ENCODE measurements around the gene NCKAP5L. TPM values are rescaled to one million over a fixed set of nuclear protein-coding genes. Genes with fewer than 3 reads are reported as not detected.

The NCKAP5L gene
- total and polyA plus RNA-seq, 2 donors from 2014 or later: 7.2 to 20.6 TPM

DNA sequence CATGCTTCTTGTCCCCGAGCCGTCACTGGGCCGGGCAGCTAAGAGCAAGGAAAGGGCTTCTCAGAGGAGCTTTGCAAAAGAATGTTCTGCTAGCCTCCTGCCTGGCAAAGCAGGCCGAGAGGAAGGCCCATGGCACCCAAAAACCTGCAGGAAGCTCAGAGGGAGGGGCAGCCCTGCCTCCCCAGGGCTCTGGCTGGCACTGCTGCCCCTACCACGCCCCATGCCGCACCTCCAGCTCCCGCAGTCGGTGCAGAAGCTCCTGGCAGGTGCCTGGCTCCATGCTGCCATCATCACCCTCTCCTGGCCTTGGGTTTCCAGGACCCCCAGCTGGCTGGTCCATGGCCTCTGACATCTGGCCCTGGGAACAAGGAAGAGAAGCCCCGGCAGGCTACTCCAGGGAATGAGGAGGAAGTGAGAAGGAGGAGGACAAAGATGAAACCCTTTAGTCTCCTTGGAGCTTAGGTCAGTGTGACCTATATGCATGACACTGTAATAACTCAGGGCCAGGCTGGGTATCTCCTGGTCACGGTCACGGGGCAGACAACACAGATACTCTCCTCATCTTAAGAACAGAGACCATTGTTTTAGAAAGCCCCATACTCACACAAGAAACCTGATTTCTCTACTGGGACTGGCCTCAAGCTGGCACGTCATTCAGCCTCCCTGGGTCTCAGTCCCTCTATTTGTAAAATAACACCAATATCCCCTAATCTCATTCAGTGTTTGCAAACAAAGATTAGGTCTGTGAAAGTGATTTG lies 24.3 kb downstream of the NCKAP5L start:
- H3K27ac ChIP-seq (ENCODE audit: low read depth in 2 of 2, low read length in 2 of 2): no peak overlapping the region
- DNase-seq (no peak), FAIRE-seq (no peak)
- intact Hi-C loops (cut with DNase I): no loop called here
- H3K4me1 ChIP-seq (ENCODE audit: control insufficient read depth in 2 of 3, insufficient read depth in 2 of 3, low read depth in 1 of 3, low read length in 3 of 3): peaks cover 0 to 5% (median 2%) of the 10 kb centered on the region in 3 donors
- TF ChIP-seq, protein P1, sequence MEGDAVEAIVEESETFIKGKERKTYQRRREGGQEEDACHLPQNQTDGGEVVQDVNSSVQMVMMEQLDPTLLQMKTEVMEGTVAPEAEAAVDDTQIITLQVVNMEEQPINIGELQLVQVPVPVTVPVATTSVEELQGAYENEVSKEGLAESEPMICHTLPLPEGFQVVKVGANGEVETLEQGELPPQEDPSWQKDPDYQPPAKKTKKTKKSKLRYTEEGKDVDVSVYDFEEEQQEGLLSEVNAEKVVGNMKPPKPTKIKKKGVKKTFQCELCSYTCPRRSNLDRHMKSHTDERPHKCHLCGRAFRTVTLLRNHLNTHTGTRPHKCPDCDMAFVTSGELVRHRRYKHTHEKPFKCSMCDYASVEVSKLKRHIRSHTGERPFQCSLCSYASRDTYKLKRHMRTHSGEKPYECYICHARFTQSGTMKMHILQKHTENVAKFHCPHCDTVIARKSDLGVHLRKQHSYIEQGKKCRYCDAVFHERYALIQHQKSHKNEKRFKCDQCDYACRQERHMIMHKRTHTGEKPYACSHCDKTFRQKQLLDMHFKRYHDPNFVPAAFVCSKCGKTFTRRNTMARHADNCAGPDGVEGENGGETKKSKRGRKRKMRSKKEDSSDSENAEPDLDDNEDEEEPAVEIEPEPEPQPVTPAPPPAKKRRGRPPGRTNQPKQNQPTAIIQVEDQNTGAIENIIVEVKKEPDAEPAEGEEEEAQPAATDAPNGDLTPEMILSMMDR (IDR thresholded peaks at IDR 0.05; ENCODE audit: borderline replicate concordance, extremely low read depth, insufficient read depth): no peak
- H3K9ac ChIP-seq (ENCODE audit: low read length in 3 of 3): no peak overlapping the region
- no peaks in the 10 kb centered on the region for H3K9me3 ChIP-seq (ENCODE audit: control insufficient read depth in 2 of 3, insufficient read depth in 1 of 3, low read length in 3 of 3)
- no peak overlapping the region for H3K4me3 ChIP-seq (ENCODE audit: low read length in 3 of 3)
- H3K27me3 ChIP-seq (ENCODE audit: control insufficient read depth, insufficient read depth, low read length): no peaks in the 10 kb centered on the region
- H3K36me3 ChIP-seq (ENCODE audit: control insufficient read depth in 2 of 3, insufficient read depth in 3 of 3, low read length in 3 of 3): peaks cover 0 to 40% (median 10%) of the 10 kb centered on the region in 3 donors

DNA sequence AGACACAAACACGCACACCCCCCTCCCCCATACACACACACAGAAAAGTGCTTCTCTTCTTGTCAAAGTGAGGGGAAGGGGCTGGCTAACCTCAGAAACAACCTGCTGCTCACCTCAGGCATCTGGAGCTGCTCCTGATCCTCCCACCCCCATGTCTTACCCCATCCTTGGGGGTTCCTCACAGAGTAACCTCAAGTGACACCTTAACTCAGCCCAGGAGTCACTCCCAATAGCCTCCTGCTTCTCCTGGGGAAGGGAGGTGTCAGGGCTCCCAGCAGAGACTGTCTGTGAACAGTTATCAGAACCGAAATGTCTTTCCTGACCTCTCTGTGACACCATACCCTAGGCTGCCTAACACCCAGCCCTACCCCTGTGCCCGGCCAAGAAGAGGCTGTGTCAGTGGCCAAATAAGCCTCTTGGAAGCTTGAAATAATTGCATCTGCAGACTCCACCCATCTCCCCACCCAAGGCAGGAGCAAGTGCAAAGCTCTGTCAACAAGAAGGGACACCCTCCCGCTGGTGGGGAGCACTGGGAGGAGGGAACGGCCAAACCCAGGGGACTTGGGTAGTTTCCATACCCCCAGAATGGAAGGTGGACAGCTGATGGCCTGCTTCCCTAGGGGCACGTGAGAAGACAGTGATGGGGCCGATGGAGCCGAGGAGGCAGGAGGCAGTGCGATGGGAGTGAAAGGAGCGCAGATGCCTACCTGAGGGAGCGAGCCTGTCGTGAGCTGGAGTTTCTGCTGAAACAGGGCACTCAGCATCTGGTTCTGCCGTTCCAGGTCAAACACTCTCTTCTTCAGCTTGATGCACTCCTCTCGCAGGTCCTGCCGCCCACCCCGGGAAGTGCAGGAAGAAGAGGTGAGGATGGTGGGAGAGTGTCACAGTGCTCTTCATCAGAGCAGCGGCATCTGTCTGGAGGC lies 26.8 kb downstream of the NCKAP5L start:
- Histone ChIP-seq H3K36me3 (ENCODE audit: control insufficient read depth in 2 of 3, insufficient read depth in 3 of 3, low read length in 3 of 3) (peaks cover 0 to 50% (median 15%) of the 10 kb centered on the region in 3 donors), H3K9ac (ENCODE audit: low read length in 3 of 3) (no peak overlapping the region), H3K9me3 (ENCODE audit: control insufficient read depth in 2 of 3, insufficient read depth in 1 of 3, low read length in 3 of 3) (no peaks in the 10 kb centered on the region), H3K27me3 (ENCODE audit: control insufficient read depth, insufficient read depth, low read length) (no peaks in the 10 kb centered on the region), H3K27ac (ENCODE audit: low read depth in 2 of 2, low read length in 2 of 2) (no peak overlapping the region), H3K4me1 (ENCODE audit: control insufficient read depth in 2 of 3, insufficient read depth in 2 of 3, low read depth in 1 of 3, low read length in 3 of 3) (peaks cover 0 to 5% (median 0%) of the 10 kb centered on the region in 3 donors), H3K4me3 (ENCODE audit: low read length in 3 of 3) (no peak overlapping the region)
- TF ChIP-seq, protein P1 (IDR thresholded peaks at IDR 0.05; ENCODE audit: borderline replicate concordance, extremely low read depth, insufficient read depth): no peak
- no peak for DNase-seq
- intact Hi-C loops (cut with DNase I): no loop called here
- FAIRE-seq: no peak

DNA sequence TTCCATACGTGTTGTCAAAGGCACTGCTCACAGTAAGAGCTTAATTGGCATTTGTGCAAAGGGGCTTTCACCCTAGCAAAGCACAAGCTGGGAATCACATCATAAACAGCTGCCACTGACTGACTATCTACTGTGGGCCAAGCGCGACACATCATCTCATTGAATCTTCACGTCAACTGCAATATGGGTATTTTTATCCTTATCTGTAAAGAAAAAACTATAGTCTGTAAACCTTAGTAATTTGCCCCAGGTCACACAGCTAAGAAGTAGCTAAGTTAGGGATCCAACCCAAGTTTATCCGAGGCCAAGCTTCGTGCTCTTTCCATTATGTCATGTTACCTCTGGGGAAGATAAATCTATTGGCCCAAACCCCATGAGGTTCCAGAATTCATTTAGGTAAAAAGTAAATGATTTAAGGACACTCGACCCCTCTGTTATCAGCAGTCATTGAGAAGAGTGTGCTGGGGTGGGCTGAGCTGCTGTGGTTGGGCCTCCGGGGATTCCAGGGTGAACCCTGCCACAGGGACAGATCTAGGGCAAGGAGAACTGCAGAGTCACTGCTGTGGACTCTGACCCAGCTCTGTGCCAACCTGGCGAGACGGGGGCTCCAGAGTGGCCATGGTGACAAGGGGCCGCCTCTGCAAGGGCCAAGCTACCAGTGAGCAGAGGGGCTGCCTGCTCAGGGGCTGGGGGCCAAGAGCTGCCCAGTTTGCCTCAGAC lies 27.6 kb downstream of the NCKAP5L start:
- H3K9ac ChIP-seq (ENCODE audit: low read length in 3 of 3): no peak overlapping the region
- DNase-seq: no peak
- intact Hi-C loops (cut with DNase I): no loop called here
- TF ChIP-seq, protein P1 (IDR thresholded peaks at IDR 0.05; ENCODE audit: borderline replicate concordance, extremely low read depth, insufficient read depth): no peak
- H3K4me1 ChIP-seq (ENCODE audit: control insufficient read depth in 2 of 3, insufficient read depth in 2 of 3, low read depth in 1 of 3, low read length in 3 of 3): peaks cover 0 to 5% (median 0%) of the 10 kb centered on the region in 3 donors
- no peak for FAIRE-seq
- H3K27me3 ChIP-seq (ENCODE audit: control insufficient read depth, insufficient read depth, low read length): no peaks in the 10 kb centered on the region
- peaks cover 0 to 44% (median 15%) of the 10 kb centered on the region in 3 donors for H3K36me3 ChIP-seq (ENCODE audit: control insufficient read depth in 2 of 3, insufficient read depth in 3 of 3, low read length in 3 of 3)
- no peak overlapping the region for H3K27ac ChIP-seq (ENCODE audit: low read depth in 2 of 2, low read length in 2 of 2)
- H3K9me3 ChIP-seq (ENCODE audit: control insufficient read depth in 2 of 3, insufficient read depth in 1 of 3, low read length in 3 of 3): no peaks in the 10 kb centered on the region
- H3K4me3 ChIP-seq (ENCODE audit: low read length in 3 of 3): no peak overlapping the region
